ENCODE results near the gene NALCN. TPM values are rescaled to one million over a fixed set of nuclear protein-coding genes. Genes with fewer than 3 reads are reported as not detected.

Gene NALCN
- total RNA-seq, 1 experiment from 2014 or later: 0.52 TPM

- CTCF ChIA-PET: no interaction called here
- intact Hi-C loops (cut with micrococcal nuclease; ENCODE audit: unreplicated experiment): no loop called here
- Histone ChIP-seq H3K27ac (ENCODE audit: low read depth, low read length, poor library complexity, severe bottlenecking) (no peak overlapping the region), H3K4me3 (ENCODE audit: low read depth, low read length, poor library complexity, severe bottlenecking) (no peak overlapping the region), H3K9me3 (ENCODE audit: low read depth, low read length, poor library complexity, severe bottlenecking) (no peaks in the 10 kb centered on the region), H3K27me3 (replicated peaks; ENCODE audit: insufficient read depth, low read depth, low read length, poor library complexity) (no peaks in the 10 kb centered on the region), H3K4me1 (ENCODE audit: insufficient read depth, low read length, poor library complexity, severe bottlenecking) (no peaks in the 10 kb centered on the region), H3K36me3 (ENCODE audit: insufficient read depth, low read length, poor library complexity, severe bottlenecking) (no peaks in the 10 kb centered on the region)
- POLR2A ChIA-PET (ENCODE audit: low non-redundant PET): no interaction called here
- no peak for TF ChIP-seq EZH2 (IDR thresholded peaks at IDR 0.05; ENCODE audit: borderline replicate concordance, low read depth, low read length, poor library complexity, severe bottlenecking)
- no peak for TF ChIP-seq CTCF (conservative IDR thresholded peaks at IDR 0.05; ENCODE audit: low read depth, low read length)
- no peak for DNase-seq (ENCODE audit: low spot score)
- BruUV-seq (replicated peaks): no TSS peak
Measured at GRCh38 chr13:101306773-101307172, 109.5 kb downstream of the NALCN start.

- Histone ChIP-seq H3K4me1 (ENCODE audit: insufficient read depth, low read length, poor library complexity, severe bottlenecking) (no peaks in the 10 kb centered on the region), H3K9me3 (ENCODE audit: low read depth, low read length, poor library complexity, severe bottlenecking) (no peaks in the 10 kb centered on the region), H3K27me3 (replicated peaks; ENCODE audit: insufficient read depth, low read depth, low read length, poor library complexity) (no peaks in the 10 kb centered on the region), H3K27ac (ENCODE audit: low read depth, low read length, poor library complexity, severe bottlenecking) (no peak overlapping the region), H3K4me3 (ENCODE audit: low read depth, low read length, poor library complexity, severe bottlenecking) (no peak overlapping the region), H3K36me3 (ENCODE audit: insufficient read depth, low read length, poor library complexity, severe bottlenecking) (no peaks in the 10 kb centered on the region)
- ChIA-PET POLR2A (ENCODE audit: low non-redundant PET) (no interaction called here), CTCF (no interaction called here)
- no peak for DNase-seq (ENCODE audit: low spot score)
- BruUV-seq (replicated peaks): no TSS peak
- intact Hi-C loops (cut with micrococcal nuclease; ENCODE audit: unreplicated experiment): no loop called here
- TF ChIP-seq CTCF (conservative IDR thresholded peaks at IDR 0.05; ENCODE audit: low read depth, low read length) (no peak), EZH2 (IDR thresholded peaks at IDR 0.05; ENCODE audit: borderline replicate concordance, low read depth, low read length, poor library complexity, severe bottlenecking) (no peak)
Measured at GRCh38 chr13:101305981-101306411, 110.3 kb downstream of the NALCN start.

GRCh38 chr13:101303521-101303920 is 112.8 kb downstream of the NALCN start:
- intact Hi-C loops (cut with micrococcal nuclease; ENCODE audit: unreplicated experiment): no loop called here
- no TSS peak for BruUV-seq (replicated peaks)
- ChIA-PET CTCF (no interaction called here), POLR2A (ENCODE audit: low non-redundant PET) (no interaction called here)
- Histone ChIP-seq H3K27ac (ENCODE audit: low read depth, low read length, poor library complexity, severe bottlenecking) (no peak overlapping the region), H3K27me3 (replicated peaks; ENCODE audit: insufficient read depth, low read depth, low read length, poor library complexity) (no peaks in the 10 kb centered on the region), H3K9me3 (ENCODE audit: low read depth, low read length, poor library complexity, severe bottlenecking) (no peaks in the 10 kb centered on the region), H3K36me3 (ENCODE audit: insufficient read depth, low read length, poor library complexity, severe bottlenecking) (no peaks in the 10 kb centered on the region), H3K4me1 (ENCODE audit: insufficient read depth, low read length, poor library complexity, severe bottlenecking) (no peaks in the 10 kb centered on the region), H3K4me3 (ENCODE audit: low read depth, low read length, poor library complexity, severe bottlenecking) (no peak overlapping the region)
- TF ChIP-seq CTCF (conservative IDR thresholded peaks at IDR 0.05; ENCODE audit: low read depth, low read length): no peak
- TF ChIP-seq EZH2 (IDR thresholded peaks at IDR 0.05; ENCODE audit: borderline replicate concordance, low read depth, low read length, poor library complexity, severe bottlenecking): no peak
- DNase-seq (ENCODE audit: low spot score): no peak
